HFF-Myc (cell line): ENCODE measurements around the gene OR2AG1.

ENCODE experiments used
- DNase-seq: peaks from one replicate; pipeline ENCODE4 v3.0.0-alpha.2; 2011; ENCODE audit warnings: low read depth; ENCODE audit errors: extremely low read depth
- H3K4me3 ChIP-seq: replicated peaks from 2 replicates; pipeline ENCODE4 v1.5.1; 2011; ENCODE audit warnings: low read depth, mild to moderate bottlenecking, control low read depth, low read length
- TF ChIP-seq, protein P1 (sequence below): IDR thresholded peaks from 2 replicates; pipeline ENCODE4 v1.5.1; 2012; ENCODE audit warnings: mild to moderate bottlenecking, low read depth, low read length, control low read depth; ENCODE audit errors: missing control alignments

The OR2AG1 gene

DNA sequence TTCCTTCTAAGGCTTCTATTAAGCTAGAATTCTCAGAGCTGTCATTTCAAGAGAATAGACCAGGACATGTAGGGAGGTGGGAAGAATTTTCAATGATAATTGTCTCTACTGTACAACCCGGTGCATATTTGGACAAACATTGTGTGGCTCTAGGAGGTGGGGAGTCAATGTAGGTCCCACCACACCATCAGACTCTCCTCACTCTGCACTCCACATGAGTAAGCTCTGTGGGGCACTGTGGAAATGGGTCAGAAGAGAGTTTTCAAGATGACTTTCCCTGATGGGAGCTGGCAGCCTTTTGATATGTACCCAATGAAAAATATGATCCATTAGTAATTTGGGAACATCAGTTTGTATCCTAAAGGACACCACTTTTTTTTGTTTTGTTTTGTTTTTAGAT is 44.2 kb upstream of the OR2AG1 start:
- H3K4me3 ChIP-seq = no peak overlapping the region
- no peak for DNase-seq
- TF ChIP-seq, protein P1, sequence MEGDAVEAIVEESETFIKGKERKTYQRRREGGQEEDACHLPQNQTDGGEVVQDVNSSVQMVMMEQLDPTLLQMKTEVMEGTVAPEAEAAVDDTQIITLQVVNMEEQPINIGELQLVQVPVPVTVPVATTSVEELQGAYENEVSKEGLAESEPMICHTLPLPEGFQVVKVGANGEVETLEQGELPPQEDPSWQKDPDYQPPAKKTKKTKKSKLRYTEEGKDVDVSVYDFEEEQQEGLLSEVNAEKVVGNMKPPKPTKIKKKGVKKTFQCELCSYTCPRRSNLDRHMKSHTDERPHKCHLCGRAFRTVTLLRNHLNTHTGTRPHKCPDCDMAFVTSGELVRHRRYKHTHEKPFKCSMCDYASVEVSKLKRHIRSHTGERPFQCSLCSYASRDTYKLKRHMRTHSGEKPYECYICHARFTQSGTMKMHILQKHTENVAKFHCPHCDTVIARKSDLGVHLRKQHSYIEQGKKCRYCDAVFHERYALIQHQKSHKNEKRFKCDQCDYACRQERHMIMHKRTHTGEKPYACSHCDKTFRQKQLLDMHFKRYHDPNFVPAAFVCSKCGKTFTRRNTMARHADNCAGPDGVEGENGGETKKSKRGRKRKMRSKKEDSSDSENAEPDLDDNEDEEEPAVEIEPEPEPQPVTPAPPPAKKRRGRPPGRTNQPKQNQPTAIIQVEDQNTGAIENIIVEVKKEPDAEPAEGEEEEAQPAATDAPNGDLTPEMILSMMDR = no peak

DNA sequence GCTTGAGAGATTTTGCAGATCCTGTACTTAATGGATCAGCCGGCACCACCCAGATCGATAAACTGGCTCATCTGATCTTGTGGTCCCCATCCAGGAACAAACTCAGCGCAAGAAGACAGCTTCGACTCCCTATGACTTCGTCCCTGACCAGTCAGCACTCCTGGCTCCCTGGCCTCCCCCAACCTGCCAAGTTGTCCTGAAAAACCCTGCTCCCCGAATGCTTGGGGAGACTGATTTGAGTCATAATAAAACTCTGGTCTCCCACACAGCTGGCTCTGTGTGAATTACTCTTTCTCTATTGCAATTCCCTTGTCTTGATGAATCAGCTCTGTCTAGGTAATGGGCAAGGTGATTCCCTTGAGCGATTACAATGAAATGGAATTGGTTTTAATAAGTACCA is 40.6 kb upstream of the OR2AG1 start:
- no peak for DNase-seq
- no peak overlapping the region for H3K4me3 ChIP-seq
- TF ChIP-seq, protein P1 = no peak

DNA sequence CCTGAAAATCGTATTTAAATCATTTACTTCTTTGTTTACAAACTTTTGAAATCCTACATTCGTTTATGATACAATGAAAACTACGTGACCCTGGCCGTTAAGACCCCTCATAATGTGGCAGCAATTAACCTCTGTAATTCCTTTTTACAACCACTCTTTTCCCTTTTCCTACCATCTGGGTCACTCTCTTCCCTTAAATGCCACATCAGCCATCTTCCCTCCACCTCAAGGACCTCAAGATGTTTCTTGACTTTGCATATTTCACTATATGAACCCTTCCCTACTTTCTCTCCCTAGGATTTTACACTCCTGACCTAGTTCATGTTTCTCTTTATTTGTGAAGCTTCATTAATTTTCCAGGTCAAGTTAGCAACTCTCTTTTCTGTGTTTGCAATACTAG is 37.8 kb upstream of the OR2AG1 start:
- H3K4me3 ChIP-seq = no peak overlapping the region
- TF ChIP-seq, protein P1 = no peak
- DNase-seq = no peak

DNA sequence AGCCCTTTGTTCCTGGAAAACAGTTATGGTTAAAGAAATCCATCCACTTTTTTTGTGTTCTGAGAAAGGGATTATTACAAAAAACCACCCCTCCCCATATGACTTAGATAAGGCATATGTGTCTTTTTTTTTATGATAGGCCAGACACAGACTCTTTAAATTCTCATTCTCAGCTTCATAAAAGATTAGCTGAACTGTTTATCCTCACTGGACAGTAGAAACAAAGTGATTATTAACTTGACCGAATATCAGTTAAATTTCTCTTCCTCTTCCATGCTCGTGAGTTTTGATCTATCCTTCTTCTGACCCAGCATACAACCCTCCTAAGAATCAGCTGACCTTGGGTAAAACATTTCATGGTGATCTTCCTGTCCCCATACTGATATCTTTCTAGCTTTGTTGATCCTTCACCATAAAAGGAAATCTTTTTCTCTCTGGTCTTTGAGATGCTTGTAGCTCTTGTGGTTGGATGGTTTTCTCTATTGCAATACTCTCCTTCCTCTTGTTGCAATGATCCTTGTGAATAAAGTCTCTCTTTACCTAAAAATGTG is 37.3 kb upstream of the OR2AG1 start:
- TF ChIP-seq, protein P1 = no peak
- no peak overlapping the region for H3K4me3 ChIP-seq
- no peak for DNase-seq

DNA sequence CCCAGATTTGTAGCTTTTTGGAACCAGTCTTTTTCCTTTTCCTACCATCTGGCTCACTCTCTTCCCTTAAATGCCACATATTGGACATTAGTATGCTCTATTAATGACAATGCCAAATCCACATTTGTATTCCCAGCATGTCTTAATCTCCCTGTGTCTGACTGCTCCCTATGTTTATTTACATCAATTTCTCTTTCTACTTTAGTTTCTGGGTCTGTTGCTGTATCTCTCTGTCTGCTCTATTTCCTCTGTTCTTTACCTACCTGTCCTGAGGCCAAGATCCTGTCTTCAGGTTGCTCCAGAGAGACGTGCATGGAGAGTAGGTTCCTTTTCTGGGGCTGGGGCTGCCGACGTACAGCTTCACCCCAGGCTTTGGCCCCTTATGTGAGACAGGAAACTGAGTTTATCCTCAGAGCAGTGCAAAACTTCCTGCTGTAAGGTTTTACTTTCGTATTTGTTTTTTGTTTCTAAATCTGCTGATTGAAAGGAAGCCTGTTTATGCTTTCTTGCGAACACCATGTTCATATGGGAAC is 36.7 kb upstream of the OR2AG1 start:
- no peak overlapping the region for H3K4me3 ChIP-seq
- TF ChIP-seq, protein P1 = no peak
- DNase-seq = no peak

DNA sequence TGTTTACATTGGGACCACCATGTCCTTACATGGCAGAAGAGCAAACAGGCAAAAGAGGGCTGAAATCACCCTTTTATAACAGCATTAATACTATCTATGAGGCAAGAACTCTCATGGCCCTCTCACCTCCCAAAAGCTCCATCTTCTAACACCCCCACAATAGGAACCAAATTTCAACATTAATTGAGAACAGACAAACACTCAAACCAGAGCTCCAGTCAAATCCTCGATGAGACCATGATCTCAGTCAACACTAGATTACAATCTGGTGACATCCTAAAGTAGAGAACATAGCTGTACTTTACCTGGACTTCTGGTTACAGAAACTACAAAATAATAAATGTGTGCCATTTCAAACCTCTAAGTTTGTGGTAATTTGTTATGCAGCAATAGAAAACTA is 36.2 kb upstream of the OR2AG1 start:
- TF ChIP-seq, protein P1 = no peak
- DNase-seq = no peak
- H3K4me3 ChIP-seq = no peak overlapping the region
